ENCODE data around the gene ATP8A2.

DNA sequence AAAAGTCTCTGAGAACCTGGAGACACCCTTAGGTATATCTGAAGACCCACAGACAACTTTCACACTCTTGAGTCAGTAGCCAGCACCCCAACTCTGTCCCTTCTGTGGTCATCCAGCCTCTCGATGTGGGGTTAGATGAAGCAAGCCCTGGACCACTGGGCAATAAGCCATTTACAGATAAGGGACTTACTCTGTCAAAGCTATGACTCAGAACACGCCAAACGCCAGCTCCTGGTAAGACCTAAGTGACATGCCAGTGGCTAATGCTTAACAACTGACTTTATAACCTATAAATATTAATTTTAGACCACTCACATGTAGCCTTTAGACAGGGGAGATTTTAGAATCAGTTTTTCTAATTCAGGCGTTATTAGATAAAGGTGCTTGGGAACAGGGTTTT is 594.3 kb downstream of the ATP8A2 start:
- TF ChIP-seq EZH2 (IDR thresholded peaks at IDR 0.05): no peak
- TF ChIP-seq POLR2AphosphoS5 (IDR thresholded peaks at IDR 0.05; ENCODE audit: borderline replicate concordance, low read depth, low read length): no peak
